DMS 273 (cell line): ENCODE results near the gene KIF3C.
"Not testable (repeated sequence)": the region's sequence is repeated elsewhere in the genome, so short reads cannot be mapped to it uniquely, and the experiment has no call there.

Experiments
- DNase-seq: peaks from one replicate; lab custom pipeline; 2025; ENCODE audit not compliant: unreplicated experiment; lab: John Stamatoyannopoulos, UW

KIF3C gene

DNA sequence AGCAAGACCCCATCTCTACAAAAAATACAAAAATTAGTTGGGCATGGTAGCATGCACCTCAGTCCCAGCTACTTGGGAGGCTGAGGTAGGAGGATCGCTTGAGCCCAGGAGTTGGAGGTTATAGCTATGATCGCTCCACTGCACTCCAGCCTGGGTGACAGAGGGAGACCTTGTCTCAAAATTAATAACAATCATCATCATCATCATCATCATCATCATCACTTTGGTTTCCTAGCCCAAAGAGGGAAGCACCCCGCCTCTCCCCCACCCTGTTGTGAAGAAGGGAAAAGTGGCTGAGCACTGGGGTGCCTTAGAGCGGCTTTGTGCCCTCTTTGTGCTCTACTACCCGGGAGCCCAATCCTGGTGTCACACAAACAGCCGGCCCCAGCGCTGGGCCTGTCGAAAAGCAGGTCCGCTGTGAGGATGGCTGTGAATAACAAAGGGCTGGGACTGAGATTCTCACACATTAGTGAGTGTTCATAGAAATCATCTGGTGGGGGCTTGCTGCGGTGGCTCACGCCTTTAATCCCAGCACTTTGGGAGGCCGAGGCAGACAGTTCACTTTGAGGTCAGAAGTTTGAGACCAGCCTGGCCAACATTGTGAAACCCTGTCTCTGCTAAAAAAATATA is 61.4 kb downstream of the KIF3C start:
- no peak for DNase-seq

DNA sequence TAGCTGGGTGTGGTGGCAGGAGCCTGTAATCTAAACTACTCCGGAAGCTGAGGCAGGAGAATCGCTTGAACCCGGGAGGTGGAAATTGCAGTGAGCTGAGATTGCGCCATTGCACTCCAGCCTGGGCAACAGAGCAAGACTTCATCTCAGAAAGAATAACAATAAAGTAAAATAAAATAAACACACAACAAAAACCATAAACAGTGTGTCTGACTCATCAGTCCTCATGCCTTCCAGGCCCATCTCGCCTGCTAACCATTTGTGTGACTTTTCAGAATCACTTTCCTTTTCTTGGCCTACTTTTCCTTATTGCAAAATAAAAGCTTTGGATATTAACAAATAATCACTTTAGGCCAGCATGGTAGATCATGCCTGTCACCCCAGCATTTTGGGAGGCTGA is 62.0 kb downstream of the KIF3C start:
- no peak for DNase-seq

DNA sequence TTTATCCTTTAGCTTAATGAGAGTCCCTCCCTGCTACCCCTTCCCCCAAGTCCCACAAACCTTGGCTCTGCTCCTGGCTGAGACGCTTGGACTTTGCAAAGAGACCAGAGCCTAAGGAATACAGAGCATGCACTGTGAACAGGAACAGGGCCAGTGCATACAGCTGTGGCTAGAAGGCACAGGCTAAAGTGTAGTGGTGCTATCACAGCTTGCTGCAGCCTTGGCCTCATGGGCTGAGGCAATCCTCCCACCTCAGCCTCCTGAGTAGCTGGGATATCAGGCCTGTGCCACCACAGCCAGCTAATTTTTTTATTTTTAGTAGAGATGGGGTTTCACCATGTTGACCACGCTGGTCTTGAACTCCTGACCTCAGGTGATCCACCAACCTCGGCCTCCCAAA is 64.5 kb downstream of the KIF3C start:
- no peak for DNase-seq

DNA sequence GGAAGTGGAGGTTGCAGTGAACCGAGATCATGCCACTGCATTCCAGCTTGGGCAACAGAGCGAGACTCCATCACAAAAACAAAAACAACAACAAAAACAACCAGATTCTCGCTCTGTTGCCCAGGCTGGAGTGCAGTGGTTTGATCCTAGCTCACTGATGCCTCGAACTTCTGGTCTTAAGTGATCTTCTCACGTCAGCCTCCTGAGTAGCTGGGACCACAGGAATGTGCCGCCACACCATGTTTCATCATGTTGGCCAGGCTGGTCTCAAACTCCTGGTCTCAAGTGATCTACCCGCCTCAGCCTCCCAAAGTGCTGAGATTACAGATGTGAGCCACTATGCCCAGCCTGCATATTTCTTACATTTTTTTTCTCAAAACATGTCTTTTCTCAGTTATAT is 64.9 kb downstream of the KIF3C start:
- DNase-seq = not testable (repeated sequence)

DNA sequence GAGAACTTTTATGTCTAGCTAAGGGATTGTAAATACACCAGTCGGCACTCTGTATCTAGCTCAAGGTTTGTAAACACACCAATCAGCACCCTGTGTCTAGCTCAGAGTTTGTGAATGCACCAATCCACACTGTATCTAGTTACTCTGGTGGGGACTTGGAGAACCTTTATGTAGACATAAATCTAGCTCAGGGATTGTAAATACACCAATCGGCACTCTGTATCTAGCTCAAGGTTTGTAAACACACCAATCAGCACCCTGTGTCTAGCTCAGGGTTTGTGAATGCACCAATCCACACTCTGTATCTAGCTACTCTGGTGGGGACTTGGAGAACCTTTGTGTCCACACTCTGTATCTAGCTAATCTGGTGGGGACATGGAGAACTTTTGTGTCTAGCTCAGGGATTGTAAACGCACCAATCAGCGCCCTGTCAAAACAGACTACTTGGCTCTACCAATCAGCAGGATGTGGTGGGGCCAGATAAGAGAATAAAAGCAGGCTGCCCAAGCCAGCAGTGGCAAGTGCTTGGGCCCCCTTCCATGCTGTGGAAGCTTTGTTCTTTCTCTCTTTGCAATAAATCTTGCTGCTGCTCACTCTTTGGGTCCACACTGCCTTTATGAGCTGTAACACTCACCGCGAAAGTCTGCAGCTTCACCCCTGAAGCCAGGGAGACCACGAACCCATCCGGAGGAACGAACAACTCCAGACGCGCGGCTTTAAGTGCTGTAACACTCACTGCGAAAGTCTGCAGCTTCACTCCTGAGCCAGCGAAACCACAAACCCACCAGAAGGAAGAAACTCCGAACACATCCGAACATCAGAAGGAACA is 66.1 kb downstream of the KIF3C start:
- DNase-seq = not testable (repeated sequence)

DNA sequence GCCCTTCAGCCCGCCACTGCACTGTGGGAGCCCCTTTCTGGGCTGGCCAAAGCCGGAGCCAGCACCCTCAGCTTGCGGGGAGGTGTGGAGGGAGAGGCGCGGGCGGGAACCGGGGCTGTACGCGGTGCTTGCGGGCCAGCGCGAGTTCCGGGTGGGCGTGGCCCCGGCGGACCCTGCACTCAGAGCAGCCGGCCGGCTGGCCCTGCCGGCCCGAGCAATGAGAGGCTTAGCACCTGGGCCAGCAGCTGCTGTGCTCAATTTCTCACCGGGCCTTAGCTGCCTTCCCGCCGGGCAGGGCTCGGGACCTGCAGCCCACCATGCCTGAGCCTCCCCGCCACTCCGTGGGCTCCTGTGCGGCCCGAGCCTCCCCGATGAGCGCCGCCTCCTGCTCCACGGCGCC is 66.9 kb downstream of the KIF3C start:
- DNase-seq = not testable (repeated sequence)

DNA sequence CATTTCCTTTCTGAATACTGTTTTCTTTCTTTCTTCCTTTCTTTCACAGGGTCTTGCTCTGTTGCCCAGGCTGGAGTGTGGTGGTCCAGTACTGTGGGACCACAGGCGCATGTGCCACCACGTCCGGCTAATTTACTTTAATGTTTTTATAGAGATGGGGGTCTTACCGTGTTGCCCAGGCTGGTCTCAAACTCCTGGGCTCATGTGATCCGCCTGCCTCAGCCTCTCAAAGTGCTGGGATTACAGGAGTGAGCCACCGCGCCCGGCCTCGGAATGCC is 68.7 kb downstream of the KIF3C start:
- not testable (repeated sequence) for DNase-seq

DNA sequence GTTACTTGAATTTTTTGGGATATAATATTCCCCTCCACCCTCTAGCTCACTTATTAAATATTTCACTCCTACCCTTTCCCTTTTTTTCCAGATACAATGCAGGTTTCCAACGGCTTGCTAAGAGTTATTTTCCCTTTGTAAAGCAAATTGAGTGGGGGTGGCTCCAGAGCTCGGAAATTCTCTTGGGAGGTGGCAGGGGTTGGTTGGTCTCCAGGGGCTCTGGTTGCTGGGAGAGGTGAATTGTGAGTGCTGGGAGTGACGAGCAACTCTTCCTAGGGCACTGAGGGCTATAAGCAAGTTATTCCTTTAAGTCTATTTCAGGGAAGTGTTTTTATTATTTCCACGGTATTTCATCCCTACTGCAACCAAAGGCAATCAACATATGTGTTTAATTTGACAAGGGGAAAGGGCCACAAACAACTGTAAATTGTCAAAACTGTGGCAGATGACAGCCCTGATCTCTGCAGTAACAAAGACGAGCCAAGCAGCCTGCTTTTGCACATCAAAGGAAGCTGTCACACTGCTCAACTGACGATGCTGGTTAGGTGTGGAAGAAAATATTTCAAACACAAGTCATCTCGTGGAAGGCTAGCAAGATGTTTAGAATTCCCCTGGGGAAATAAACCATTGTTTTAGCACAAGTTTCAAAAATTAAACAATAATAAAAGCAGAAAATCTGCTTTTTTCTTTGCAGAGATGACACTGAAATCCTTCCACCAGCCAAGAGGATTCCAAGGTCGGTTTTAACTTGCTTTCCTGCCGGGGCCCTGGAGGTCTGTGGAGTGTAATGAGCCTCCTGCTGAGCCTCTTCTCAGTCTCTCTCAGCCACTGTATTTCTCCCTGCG is 69.2 kb downstream of the KIF3C start:
- DNase-seq = peak; percentile 39

DNA sequence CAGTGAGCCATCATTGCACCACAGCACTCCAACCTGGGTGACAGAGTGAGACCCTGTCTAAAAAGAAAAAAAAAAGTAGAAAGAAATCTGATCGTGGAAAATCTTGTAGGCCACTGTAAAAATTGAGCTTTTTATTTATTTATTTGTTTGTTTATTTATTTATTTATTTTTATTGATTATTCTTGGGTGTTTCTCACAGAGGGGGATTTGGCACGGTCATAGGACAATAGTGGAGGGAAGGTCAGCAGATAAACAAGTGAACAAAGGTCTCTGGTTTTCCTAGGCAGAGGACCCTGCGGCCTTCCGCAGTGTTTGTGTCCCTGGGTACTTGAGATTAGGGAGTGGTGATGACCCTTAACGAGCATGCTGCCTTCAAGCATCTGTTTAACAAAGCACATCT is 72.7 kb downstream of the KIF3C start:
- not testable (repeated sequence) for DNase-seq

DNA sequence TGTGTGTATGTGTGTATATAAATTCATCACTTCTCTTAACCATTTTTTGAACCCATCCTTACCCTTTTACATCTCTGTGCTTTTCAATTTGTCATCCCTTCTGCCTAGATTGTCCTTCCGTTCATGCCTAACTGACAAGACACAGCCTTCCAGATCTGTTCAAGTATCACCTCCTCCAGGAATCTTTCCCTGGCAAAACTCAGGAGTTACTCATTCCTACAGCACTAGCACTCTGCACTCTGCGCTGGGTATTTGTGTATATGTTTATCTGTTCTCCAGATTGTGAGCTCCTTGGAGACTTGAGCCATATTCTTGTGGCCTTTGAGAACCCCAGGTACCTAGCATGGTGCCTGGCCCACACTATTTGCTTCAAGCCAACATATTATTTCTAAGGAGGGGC is 77.2 kb downstream of the KIF3C start:
- no peak for DNase-seq

DNA sequence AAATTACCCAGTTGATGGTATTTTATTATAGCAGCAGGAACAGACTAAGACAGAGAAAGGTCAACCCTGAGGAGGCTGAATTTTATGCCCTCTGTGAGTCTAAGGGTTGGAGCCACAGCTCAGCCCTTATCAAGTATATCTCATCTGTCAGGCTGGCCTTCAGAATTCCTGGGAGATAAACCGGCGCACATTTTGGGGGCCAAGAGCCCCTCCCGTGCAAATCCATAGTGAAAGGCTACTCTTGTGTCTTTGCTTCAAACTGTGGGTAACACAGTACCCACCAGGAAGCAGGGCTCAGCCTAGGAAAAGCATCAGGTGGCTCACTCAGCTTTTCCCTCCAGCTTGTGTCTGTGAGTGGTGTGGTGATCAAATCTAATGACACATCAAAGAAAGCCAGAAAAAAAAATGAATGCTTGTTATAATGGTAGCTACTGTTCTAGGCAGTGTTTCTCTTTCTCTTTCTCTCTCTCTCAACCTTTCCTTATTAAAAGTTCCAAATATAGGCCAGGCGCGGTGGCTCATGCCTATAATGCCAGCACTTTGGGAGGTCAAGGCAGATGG is 79.0 kb downstream of the KIF3C start:
- DNase-seq = no peak

DNA sequence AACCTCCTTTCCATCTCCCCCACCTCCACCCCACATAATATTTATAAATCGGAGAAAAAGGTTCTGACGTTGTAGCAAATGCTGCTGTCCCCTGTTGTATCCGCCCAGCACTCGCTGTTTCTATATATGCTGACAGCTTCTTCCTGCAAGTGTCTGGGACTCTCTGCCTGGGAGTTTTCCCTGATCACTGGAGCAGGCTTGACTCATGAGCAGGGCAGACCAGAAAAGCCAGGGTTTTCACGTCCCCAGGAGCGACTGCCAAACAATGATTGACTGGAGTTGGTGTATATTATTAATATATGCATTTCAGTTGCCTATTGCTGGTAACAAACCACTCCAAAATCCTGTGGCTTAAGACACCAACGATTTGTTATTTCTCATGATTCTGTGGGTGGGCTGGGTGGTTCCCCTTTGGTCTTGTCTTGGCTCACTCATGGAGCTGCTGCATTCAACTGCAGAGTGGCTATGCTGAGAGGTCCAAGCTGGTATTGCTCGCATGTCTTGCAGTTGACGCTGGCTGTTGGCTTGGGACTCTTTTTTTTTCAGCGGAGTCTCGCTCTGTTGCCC is 82.8 kb downstream of the KIF3C start:
- no peak for DNase-seq

DNA sequence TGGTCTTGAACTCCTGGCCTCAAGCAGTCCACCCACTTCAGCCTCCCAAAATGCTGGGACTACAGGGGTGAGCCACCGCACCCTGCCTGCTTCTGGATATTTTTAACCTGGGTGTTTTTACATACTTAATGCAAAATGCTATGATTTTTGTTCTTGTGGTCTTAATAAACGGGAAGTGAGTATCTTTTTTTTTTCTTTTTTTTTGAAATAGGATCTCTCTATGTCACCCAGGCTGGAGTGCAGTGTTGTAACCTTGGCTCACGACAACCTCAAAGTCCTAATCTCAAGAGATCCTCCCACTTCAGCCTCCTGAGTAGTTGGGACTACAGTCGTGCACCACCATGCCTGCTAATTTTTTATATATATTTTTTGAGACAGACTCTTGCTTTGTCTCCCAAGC is 84.8 kb downstream of the KIF3C start:
- DNase-seq = no peak

DNA sequence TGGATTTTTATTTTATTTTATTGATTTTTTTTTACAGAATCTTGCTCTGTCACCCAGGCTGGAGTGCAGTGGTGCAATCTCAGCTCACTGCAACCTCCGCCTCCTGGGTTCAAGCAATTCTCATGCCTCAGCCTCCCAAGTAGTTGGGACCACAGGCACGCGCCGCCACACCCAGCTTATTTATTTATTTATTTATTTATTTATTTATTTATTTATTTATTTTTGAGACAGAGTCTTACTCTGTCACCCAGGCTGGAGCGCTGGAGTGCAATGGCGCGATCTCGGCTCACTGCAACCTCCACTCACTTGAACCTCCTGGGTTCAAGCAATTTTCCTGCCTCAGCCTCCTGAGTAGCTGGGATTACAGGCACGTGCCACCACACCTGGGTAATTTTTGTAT is 86.0 kb downstream of the KIF3C start:
- not testable (repeated sequence) for DNase-seq

DNA sequence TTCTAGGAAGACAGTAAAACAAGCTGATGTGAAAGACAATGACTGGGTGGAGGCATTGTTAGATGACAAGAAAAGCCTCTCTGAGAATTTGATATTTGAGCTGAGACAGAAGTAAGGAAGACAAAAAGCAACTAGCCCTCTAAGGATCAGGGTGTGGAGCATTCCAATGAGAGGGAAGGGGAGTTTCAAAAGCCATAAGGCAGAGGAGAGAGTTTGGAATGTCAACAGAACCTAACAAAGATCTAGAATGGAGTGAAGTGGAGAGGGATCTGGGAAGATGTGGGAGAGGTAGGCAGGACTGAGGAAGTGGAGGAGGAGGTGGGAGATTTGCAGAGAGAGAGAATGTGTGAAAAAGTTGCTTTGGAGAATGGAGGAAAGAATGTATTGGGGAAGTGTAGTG is 86.7 kb downstream of the KIF3C start:
- no peak for DNase-seq

DNA sequence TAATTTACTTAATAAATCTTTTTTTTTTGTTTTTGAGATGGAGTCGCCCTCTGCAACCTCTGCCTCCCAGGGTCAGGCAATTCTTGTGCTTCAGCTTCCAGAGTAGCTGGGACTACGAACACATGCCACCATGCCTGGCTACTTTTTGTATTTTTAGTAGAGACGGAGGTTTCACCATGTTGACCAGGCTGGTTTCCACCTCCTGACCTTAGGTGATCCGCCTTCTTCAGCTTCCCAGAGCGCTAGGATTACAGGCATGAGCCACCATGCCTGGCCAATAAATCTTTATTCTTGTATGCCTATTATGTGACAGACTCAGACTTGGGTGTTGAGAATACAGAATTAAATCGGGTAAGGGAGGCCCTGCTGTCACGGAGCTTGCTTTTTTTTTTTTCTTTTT is 87.3 kb downstream of the KIF3C start:
- DNase-seq = no peak

DNA sequence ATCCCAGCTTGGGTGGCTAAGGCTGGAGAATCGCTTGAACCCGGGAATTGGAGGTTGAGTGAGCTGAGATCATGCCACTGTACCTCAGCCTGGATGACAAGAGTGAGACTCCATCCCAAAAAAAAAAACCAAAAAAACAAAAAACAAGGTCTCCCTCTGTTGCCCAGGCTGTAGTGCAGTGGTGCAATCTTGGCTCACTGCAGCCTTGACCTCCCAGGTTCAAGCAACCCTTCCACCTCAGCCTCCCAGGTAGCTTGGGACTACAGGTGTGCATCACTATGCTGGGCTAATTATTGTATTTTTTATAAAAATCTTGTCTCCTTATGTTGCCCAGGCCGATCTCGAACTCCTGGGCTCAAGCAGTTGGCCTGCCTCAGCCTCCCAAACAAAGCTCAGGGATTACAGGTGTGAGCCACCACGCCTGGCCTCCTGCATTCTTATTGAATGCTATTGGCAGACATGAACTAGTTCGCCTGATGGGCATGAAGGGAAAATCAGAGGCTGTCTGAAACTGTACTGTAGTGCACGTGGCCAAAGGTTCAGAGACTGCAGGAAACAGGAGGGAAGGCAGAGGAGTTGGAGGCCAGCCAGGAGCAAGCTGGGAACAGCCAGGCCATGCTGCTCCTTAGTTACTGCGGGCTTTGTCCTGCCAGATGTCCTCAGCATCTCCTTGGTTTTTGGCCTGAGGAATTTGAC is 88.0 kb downstream of the KIF3C start:
- DNase-seq = peak; percentile 94

DNA sequence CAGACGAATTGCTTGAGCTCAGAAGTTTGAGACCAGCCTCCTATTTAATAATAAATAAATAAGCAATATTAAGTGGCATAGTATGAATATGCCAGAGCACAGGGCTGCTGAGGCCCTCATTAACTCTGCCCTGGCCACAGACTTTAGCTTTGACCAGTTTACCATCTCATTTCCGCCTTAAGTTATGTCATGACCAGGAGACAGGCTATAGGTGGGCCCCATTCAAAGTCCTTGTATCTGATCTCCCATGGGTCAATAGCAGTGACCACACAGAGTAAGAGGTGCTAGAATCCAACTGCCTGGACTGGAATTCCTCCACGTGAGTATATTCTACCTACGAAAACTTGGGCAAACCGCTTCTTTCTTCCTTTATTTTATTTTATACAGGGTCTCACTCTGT is 90.6 kb downstream of the KIF3C start:
- no peak for DNase-seq

DNA sequence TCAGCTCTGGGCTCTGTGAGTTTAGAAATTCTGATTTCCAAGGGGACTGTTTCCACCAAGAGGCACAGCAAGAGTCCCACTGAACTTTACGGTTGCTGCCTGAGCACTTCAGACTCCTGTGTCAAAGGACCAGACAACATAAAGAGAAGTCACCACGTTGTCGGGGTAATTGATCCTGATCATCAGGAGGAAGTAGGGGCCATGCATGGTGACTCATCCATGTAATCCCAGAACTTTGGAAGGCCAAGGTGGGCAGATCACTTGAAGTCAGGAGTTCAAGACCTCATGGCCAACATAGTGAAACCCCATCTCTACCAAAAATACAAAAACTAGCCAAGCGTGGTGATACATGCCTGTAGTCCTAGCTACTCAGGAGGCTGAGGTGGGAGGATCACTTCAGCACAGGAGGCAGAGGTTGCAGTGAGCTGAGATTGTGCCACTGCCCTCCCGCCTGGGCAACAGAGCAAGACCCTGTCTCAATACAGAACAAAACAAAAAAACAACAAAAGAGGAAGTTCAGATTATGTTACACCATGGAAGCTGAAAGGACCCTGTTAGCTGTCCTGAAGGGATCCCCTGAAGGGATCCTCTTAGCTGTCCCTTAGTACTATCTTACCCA is 94.6 kb downstream of the KIF3C start:
- no peak for DNase-seq

DNA sequence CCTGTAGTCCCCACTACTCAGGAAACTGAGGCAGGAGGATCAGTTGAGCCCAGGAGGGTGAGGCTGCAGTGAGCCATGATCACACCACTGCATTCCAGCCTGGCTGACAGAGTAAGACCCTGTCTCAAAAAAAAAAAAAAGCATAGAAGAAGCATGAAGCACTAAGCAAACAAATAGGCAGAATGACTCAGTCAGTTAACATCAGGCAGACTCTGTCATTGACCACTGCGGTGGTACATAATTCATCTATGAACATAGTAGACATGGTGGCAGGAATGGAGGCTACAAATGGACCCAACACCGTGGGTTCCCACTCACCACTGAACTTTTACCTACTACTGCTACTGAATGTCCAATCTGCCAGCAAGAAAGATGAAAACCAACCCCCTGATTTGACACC is 96.4 kb downstream of the KIF3C start:
- DNase-seq = no peak
